Subcutaneous adipose tissue (tissue), 4 donors: Measurements from ENCODE around the gene SLC25A21. TPM values are rescaled to one million over a fixed set of nuclear protein-coding genes. Genes with fewer than 3 reads are reported as not detected.

Source experiments
- CTCF ChIP-seq: fragments of 450-650 bp; IDR thresholded peaks from one replicate; pipeline ENCODE4 v1.5.1; 2016; ENCODE audit warnings: low read depth, mild to moderate bottlenecking, control low read depth, antibody characterized with exemption, moderate library complexity
- total RNA-seq, 4 donors: library from RNA; depleted of rRNA; stranded (reverse); fragments of >200 nt; gene quantifications; one replicate each; pipeline ENCODE4 v1.1.0, GENCODE V29; 2016

Gene SLC25A21
- total RNA-seq, 4 donors from 2014 or later: 0.98 to 1.1 TPM; not detected in 2

- TF ChIP-seq CTCF: no peak
Observed at GRCh38 chr14:37202265-37202664, 29.9 kb upstream of the SLC25A21 start.

DNA sequence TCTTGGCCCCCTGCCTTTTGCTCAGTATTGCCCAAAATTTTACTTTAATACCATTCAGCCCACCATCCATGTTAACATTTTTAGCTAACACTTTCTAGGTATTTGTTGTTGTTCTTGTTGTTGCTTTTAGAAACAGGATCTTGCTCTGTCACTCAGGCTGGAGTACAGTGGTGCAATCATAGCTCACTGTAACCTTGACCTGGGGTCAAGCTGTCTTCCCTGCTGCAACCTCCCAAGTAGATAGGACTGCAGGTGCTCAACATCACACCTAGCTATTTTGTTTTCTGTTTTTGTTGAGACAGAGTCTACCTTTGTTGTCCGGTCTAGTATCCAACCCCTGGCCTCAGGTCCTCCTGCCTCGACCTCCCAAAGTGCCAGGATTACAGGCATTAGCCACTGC, 29.3 kb upstream of the SLC25A21 start:
- no peak for TF ChIP-seq CTCF

GRCh38 chr14:37198907-37199306, 26.5 kb upstream of the SLC25A21 start:
- TF ChIP-seq CTCF: no peak

DNA sequence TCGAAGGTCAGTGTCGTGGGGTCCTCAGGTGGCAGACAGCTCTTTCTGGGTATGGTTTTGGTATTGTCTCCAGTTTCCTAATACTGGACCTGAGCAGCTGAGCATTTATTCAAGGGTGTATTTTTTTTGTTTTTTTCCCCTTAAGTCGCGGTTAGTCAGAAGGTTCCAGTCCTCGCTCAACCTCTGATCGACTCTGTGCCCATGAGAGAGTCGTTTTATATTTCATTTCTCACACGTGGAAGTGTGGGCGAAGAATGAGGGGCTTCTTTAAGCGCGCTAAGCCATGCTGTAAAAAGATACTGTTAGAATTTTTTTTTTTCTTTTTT, 25.8 kb upstream of the SLC25A21 start:
- TF ChIP-seq CTCF: no peak

DNA sequence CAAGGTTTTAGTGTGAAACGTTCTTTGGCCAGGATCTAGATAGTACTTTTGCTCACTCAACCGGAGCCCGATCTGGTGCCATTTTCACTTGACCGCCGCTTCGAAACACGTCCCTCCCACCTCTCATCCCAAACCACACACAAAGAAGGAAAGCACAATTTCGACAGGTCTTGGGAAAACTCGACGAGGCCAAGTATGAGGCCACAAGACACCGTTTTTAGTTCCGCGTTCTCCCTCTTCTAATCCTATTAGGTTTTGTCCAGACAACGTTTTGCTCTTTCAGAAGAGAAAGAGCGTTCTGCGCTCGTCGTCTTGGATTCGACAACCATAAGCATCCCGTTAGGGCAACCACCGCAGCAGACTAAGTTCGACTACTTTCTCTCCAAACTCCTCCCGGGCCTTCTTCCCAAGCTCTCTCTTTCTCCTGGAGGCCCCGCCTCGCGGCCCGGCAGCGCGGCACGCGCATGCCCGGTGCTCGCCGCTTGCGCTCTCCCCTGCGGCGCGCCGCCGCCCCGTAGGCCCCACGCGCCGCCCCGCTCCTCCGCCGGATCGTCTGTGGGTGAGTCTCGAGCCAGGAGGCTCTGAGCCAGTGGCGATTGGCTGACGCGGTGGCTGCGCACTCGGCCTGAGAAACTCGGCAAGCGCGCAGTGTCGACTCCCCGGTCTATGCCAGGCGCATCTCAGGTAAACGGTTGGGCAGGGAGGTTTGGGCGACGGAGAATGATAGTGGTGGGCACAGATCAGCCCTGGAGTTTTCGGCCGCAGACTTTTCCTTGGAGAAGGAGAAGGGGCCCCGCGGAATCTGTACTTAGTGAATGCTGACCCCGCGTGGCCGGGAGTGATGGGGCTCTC, 25.2 kb upstream of the SLC25A21 start, which contains the start of gene MIPOL1:
Gene MIPOL1 (plus strand): TSS at position 517 of the 852 bp plus-strand sequence. CDS start 49,952 bp downstream, outside the sequence.
- TF ChIP-seq CTCF: no peak

GRCh38 chr14:37196604-37197420, 24.4 kb upstream of the SLC25A21 start:
- TF ChIP-seq CTCF: no peak

GRCh38 chr14:37195327-37195726, 22.9 kb upstream of the SLC25A21 start:
- no peak for TF ChIP-seq CTCF
